Measurements from ENCODE around the gene VAC14. TPM values are rescaled to one million over a fixed set of nuclear protein-coding genes. Genes with fewer than 3 reads are reported as not detected.

Gene VAC14
- total RNA-seq, 4 donors from 2014 or later = 20.5 to 44.2 (median 29.5) TPM

DNA sequence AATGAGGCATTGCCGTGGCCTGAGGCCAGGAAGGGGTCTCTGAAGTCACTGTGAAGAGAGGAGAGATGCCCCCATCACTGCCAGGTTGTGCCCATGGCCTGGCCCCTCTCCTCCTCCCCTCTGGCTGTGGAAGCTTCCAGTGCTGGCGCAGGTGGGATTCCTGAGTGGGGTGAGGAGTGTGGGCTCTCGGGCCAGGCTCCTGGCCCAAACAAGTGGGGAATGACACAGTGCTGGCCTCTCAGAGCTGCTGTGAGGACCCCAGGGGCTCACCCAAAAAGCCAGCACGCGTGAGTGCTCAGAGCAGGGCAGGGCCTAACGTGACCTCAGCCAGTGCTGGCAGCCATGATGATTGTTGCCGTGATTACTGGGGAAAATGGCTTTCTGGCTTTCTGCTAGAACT, 61.6 kb downstream of the VAC14 start:
- TF ChIP-seq, protein P1, sequence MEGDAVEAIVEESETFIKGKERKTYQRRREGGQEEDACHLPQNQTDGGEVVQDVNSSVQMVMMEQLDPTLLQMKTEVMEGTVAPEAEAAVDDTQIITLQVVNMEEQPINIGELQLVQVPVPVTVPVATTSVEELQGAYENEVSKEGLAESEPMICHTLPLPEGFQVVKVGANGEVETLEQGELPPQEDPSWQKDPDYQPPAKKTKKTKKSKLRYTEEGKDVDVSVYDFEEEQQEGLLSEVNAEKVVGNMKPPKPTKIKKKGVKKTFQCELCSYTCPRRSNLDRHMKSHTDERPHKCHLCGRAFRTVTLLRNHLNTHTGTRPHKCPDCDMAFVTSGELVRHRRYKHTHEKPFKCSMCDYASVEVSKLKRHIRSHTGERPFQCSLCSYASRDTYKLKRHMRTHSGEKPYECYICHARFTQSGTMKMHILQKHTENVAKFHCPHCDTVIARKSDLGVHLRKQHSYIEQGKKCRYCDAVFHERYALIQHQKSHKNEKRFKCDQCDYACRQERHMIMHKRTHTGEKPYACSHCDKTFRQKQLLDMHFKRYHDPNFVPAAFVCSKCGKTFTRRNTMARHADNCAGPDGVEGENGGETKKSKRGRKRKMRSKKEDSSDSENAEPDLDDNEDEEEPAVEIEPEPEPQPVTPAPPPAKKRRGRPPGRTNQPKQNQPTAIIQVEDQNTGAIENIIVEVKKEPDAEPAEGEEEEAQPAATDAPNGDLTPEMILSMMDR (IDR thresholded peaks at IDR 0.05; ENCODE audit: low read depth) = no peak

DNA sequence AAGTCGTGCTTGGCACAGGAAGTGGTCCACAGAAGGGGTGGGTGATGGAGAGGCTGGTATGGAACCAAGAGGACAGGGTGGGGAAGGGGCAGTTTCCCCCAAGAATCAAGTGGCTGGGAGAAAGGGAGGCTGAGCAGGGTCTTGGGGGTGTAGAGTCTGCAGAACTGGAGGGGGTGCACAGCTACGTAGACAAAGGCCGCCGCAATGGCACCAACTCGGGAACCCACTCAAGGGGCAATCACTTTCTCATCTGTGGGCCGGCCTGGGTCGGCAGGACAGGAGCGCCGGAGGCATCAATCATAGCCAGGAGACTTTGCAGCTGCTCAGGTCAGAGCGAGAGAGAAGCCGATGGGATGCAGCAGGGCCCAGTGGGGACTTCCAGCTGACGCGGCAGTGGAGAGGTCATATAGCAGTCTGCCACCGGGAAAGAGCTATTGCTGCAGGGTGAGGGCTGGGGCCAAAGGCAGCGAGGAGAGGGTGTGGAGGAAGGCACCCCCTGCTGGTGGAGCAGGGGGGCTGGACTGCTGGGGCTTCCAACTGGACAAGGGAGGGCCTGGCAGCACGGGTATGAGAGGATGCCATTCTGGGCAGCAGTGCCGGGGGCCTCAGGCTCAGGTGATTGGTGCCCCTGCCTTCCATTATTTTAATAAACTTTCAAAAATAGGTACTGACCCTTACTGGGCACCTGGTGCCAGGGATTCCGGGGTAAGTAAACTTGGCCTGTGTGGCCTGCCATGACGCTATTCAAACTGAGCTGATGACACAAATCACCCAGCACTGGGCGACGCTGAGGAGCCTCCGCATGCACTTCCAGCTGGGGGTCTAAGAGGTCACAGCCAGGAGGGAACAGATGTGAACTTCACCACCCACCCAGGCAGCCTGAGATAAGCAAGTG, 62.6 kb downstream of the VAC14 start:
- TF ChIP-seq, protein P1 (IDR thresholded peaks at IDR 0.05; ENCODE audit: low read depth) = no peak

DNA sequence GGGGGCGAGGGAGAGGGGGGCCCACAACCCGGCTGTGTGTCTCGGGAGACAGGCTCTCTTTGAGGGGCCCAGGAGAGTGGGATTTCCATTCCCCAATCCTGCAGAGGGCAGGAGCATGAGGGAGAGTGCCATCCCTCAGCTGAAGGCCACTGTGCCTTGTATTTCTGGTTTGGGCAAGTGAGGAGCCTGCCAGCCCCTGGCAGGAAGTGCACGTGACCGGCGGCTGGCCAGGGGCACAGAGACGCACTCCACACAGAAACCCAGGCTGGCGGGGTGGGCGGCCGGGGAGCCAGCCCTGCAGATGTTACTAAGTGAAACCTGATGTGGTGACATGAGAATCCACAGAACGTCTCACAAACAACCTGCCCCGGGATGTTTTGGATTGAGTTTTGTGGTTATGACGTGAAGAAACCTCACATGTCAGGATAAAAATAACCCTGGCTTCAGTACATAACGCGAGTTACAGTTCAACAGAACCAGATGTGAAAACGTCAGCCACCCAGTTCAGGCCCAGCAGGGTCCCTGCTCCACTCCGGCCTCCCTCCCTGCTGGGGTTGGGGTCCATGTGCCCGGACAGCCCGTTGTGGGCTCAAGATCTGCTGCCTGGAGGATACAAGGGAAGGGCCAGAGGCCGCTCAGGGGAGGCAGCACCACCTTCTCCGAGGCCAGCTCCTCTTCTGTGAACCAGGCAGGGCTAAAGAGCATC, 63.4 kb downstream of the VAC14 start:
- TF ChIP-seq, protein P1 (IDR thresholded peaks at IDR 0.05; ENCODE audit: low read depth) = no peak

DNA sequence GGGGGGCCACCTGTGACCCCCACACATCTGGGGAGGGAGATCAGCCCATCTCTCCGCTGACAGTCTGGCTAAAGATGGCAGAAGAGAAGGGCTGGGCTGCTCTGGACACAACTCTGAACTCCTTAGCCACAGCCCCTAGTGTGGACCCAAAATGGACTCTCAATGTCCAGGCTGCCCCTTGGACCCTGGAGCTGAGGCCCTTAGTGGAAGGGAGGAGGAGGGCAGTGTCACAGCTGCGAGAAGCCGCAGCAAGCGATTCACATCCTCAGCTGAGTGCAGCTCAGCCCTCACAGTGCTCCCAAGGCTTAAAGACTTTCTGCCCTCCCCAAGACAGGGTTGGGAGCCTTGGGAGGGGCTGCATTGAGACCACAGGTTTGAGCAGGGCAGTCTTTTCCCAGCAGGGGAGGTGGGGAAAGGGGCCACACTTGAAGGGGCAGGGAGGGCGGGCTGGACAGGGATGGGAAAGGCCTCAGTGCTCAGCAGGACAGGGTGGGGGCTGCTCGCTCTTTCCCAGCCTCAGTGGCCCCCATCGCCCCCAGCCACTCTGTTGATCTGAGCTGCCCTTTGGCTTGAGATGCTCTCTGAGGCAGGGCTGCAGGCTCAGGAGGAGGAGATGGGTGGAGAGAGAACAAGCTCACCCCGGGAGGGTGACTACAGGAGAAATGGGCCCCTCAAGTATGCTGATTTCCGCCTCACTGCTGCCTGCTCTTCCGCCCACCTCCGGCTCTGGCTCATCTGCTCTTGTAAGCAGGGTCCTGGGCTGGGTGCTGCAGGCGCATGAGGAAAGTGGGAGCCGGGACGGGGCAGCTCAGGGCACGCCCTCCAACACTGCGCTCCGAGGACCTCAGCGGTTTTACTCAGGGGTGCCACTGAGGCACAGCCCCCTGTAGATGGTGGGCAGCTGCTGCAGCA, 64.2 kb downstream of the VAC14 start:
- TF ChIP-seq, protein P1 (IDR thresholded peaks at IDR 0.05; ENCODE audit: low read depth) = no peak

DNA sequence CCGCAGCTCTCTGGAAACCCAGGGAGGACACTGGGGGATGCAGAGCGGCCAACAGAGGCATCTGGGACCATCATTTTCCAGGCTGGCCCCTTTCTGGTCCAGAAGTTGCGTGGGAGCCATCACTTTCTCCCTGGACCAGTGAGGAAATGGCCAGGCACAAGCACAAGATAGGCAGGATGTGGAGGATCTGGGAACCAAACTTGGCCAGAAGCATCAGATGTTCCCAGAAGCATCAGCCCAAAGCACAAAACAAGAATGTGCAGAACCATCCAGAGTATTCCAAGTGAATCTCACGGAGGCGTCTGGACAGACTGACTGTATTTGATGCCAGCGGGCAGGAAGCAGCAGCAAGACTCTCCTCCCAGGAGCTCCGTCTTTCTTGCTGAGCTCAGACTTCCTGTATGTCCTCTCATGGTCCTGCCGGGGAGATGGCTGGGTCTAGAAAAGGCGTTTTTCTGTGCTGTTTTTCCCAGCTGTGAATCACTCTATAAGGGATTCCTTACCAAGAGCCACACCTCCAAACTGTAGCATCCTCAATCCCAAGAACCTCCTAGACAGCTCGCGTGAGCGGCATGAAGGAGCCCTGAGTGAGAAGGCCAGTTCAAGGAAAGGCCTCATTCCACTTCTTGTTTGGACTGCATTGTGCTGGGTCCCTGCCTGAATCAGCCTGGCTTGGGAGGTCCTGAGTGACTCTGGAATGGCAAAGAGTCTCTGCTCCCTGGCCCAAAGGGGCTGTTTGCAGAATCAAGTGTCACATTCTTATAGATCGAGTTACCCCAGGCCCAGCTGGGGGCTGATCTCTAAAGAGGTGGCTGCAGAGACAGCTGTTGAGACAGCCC, 65.6 kb downstream of the VAC14 start:
- TF ChIP-seq, protein P1 (IDR thresholded peaks at IDR 0.05; ENCODE audit: low read depth) = no peak

DNA sequence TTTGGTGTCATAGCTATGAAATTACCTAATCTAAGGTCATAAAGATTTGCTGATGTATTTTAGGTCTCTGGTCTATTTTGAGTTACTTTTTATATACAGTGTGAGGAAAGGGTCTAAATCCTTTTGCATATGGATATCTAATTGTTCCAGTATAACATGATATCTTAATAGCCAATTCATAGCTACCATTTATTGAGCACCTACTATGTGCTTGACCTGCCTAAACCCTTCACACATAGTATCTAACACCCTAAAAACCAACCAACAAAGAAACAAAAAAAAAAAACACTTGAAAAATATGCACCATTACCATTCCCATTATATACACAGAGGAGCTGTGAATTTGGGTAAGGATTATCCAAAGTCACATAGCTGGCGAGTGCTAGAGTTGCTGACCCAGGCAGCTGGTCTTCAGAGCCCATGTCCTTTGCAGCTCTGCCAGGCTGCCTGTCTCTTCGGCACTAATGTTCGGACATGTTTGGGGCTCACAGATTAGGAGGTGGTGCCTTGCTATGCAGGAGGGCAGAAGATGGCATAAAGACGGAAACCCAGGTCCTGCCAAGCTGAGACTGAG, 66.3 kb downstream of the VAC14 start:
- TF ChIP-seq, protein P1 (IDR thresholded peaks at IDR 0.05; ENCODE audit: low read depth) = no peak

Measured in subcutaneous adipose tissue (tissue), 4 donors.